ENCODE results near the gene SF3A2.

SF3A2 gene

GRCh38 chr19:2274185-2274711 is 37.6 kb downstream of the SF3A2 start:
- TF ChIP-seq, protein P1, sequence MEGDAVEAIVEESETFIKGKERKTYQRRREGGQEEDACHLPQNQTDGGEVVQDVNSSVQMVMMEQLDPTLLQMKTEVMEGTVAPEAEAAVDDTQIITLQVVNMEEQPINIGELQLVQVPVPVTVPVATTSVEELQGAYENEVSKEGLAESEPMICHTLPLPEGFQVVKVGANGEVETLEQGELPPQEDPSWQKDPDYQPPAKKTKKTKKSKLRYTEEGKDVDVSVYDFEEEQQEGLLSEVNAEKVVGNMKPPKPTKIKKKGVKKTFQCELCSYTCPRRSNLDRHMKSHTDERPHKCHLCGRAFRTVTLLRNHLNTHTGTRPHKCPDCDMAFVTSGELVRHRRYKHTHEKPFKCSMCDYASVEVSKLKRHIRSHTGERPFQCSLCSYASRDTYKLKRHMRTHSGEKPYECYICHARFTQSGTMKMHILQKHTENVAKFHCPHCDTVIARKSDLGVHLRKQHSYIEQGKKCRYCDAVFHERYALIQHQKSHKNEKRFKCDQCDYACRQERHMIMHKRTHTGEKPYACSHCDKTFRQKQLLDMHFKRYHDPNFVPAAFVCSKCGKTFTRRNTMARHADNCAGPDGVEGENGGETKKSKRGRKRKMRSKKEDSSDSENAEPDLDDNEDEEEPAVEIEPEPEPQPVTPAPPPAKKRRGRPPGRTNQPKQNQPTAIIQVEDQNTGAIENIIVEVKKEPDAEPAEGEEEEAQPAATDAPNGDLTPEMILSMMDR (conservative IDR thresholded peaks at IDR 0.05; ENCODE audit: low read depth), result no peak
- H3K27ac ChIP-seq, result peak overlapping the region; percentile 94
- DNase-seq (ENCODE audit: low spot score), result no peak

GRCh38 chr19:2274931-2275535 is 38.4 kb downstream of the SF3A2 start:
- peak; percentile 48 for DNase-seq (ENCODE audit: low spot score)
- H3K27ac ChIP-seq, result peak overlapping the region; percentile 94
- ChIA-PET POLR2A (ENCODE audit: low non-redundant PET) (interaction anchor here (0.6 kb wide), 1 partner anchor 242 kb away, joined by 4 read pairs; no protein-coding TSS in a partner anchor), CTCF (interaction anchor here (0.6 to 0.9 kb wide), 3 partner anchors 67 to 338 kb away, joined by 3 to 4 read pairs (median 3); no protein-coding TSS in a partner anchor)
- TF ChIP-seq, protein P1 (conservative IDR thresholded peaks at IDR 0.05; ENCODE audit: low read depth), result peak; percentile 32; the same call in 1 of the 2 replicates

More at GRCh38 chr19:2274185-2274711, 37.6 kb downstream of the SF3A2 start:
- CTCF ChIA-PET, result interaction anchor here (0.6 to 0.8 kb wide), 2 partner anchors 11 to 221 kb away, joined by 4 read pairs; no protein-coding TSS in a partner anchor
- POLR2A ChIA-PET (ENCODE audit: low non-redundant PET), result interaction anchor here (0.6 kb wide), 1 partner anchor 241 kb away, joined by 4 read pairs; no protein-coding TSS in a partner anchor

- TF ChIP-seq, protein P1 (conservative IDR thresholded peaks at IDR 0.05; ENCODE audit: low read depth), result no peak
- CTCF ChIA-PET, result interaction anchor here (0.6 to 0.9 kb wide), 2 partner anchors 18 to 68 kb away, joined by 3 to 4 read pairs; no protein-coding TSS in a partner anchor
- DNase-seq (ENCODE audit: low spot score), result no peak
- POLR2A ChIA-PET (ENCODE audit: low non-redundant PET), result no interaction called here
- H3K27ac ChIP-seq, result peak overlapping the region; percentile 94
These were observed 39.2 kb downstream of the SF3A2 start for GRCh38 chr19:2275588-2276428.

DNA sequence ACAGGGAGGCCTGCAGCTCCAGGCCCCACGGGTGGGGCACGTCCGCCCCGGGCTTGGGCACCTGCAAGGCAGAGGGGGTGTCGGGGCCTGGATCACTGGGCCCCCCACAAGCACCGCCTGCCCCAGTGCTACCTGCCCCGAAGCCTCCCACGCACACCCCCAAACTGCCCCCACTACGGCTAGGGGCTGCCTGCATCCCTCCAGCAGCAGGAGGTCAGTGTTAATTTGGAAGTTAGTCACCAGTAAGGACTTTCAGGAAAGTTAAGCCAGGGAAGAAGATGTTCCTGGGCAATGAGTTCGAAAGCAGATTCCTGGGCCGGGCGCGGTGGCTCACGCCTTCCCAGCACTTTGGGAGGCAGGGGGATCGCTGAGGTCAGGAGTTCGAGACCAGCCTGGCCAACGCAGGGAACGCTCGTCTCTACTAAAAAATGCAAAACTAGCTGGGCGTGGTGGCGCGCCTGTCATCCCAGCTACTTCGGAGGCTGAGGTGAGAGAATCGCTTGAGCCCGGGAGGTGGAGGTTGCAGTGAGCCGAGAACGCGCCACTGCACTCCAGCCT is 39.9 kb downstream of the SF3A2 start:
- TF ChIP-seq, protein P1 (conservative IDR thresholded peaks at IDR 0.05; ENCODE audit: low read depth), result no peak
- H3K27ac ChIP-seq, result peak overlapping the region; percentile 94
- ChIA-PET CTCF (interaction anchor here (0.6 kb wide), 1 partner anchor 18 kb away, joined by 4 read pairs; no protein-coding TSS in a partner anchor), POLR2A (ENCODE audit: low non-redundant PET) (no interaction called here)
- DNase-seq (ENCODE audit: low spot score), result no peak

DNA sequence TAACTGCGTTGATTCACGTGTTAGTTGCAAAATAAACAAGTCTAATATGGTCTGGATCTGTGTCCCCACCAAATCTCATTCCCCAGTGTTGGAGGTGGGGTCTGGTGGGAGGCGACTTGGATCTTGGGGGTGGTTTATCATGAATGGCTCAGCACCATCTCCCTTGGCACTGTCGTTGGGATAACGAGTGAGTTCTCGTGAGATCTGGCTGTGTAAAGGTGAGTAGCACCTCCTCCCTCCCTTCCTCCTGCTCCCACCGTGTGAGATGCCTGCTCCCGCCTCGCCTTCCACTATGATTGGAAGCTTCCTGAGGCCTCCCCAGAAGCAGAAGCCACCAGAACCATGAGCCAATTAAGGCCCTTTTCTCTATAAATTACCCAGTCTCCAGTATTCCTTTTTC is 40.5 kb downstream of the SF3A2 start:
- TF ChIP-seq, protein P1 (conservative IDR thresholded peaks at IDR 0.05; ENCODE audit: low read depth), result no peak
- ChIA-PET POLR2A (ENCODE audit: low non-redundant PET) (no interaction called here), CTCF (no interaction called here)
- DNase-seq (ENCODE audit: low spot score), result no peak
- peak overlapping the region; percentile 94; the same call in 1 of the 2 replicates for H3K27ac ChIP-seq

Measured in RWPE1 (cell line).